IPS-20b (cell line): ENCODE results near the gene ZNF770.
A peak's percentile ranks its signal among the peaks of the same experiment; 100 is the strongest.

Experiments
- H3K27ac ChIP-seq: one replicate; pipeline ENCODE4 v1.5.1; 2013; ENCODE audit warnings: low read length
- H3K27me3 ChIP-seq: 2 replicates; pipeline ENCODE4 v1.6.1; 2013; ENCODE audit warnings: mild to moderate bottlenecking, low read length, inconsistent platforms; ENCODE audit not compliant: insufficient read depth
- H3K36me3 ChIP-seq: 2 replicates; pipeline ENCODE4 v1.6.1; 2013; ENCODE audit warnings: low read depth, mild to moderate bottlenecking, inconsistent platforms, low read length, moderate library complexity; ENCODE audit not compliant: insufficient read depth
- H3K4me1 ChIP-seq: 2 replicates; pipeline ENCODE4 v1.6.1; 2013; ENCODE audit warnings: mild to moderate bottlenecking, control low read depth, inconsistent platforms, low read length, moderate library complexity; ENCODE audit not compliant: insufficient read depth
- H3K4me3 ChIP-seq: 2 replicates; pipeline ENCODE4 v1.5.1; 2013; ENCODE audit warnings: mild to moderate bottlenecking, low read length, inconsistent platforms
- H3K9ac ChIP-seq: 2 replicates; pipeline ENCODE4 v1.6.1; 2013; ENCODE audit warnings: low read depth, mild to moderate bottlenecking, inconsistent platforms, low read length, moderate library complexity
- H3K9me3 ChIP-seq: 2 replicates; pipeline ENCODE4 v1.6.1; 2013; ENCODE audit warnings: mild to moderate bottlenecking, low read depth, low read length, inconsistent platforms; ENCODE audit not compliant: insufficient read depth

The ZNF770 gene

DNA sequence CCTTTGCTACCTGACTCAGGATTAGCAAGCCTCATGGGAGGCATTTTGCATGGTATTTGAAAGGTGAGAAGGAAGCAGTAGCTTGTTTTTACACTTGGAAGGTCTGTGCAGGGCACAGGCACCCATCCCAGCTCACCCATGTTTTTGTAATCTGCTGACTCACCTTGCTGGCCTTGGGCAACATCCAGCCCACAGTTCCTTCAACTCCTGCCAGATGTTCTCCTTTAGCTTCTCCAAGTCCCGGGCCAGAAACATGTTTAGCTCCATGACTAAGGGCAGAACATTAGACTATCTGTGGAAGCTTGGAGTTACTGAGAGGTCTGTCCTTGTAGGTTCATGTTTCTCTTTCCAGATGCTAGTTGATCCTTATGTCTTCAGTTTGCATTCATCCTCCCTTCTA is 12.4 kb upstream of the ZNF770 start:
- Histone ChIP-seq H3K27ac (no peak overlapping the region), H3K4me3 (no peak overlapping the region), H3K9me3 (no peaks in the 10 kb centered on the region), H3K36me3 (no peaks in the 10 kb centered on the region), H3K27me3 (no peaks in the 10 kb centered on the region), H3K4me1 (peaks cover 1% of the 10 kb centered on the region; the same call in 1 of the 2 replicates), H3K9ac (no peak overlapping the region)

DNA sequence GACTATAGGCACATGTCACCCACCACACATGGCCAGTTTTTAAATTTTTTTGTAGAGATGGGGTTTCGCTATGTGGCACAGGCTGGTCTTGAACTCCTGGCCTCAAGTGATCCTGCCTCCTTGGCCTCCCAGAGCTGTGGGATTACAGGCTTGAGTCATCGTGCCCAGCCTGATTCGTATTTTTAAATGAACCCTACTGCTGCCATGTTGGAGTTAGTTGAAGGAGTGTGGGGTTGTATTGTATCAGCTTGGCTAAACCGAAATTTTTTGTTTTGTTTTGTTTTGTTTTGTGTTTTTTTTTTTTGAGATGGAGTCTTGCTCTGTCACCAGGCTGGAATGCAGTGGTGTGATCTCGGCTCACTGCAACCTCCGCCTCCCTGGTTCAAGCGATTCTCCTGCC is 11.8 kb upstream of the ZNF770 start:
- H3K9me3 ChIP-seq = no peaks in the 10 kb centered on the region
- H3K9ac ChIP-seq = no peak overlapping the region
- H3K4me3 ChIP-seq = no peak overlapping the region
- H3K27ac ChIP-seq = no peak overlapping the region
- no peaks in the 10 kb centered on the region for H3K36me3 ChIP-seq
- peaks cover 8% of the 10 kb centered on the region for H3K4me1 ChIP-seq
- H3K27me3 ChIP-seq = no peaks in the 10 kb centered on the region

DNA sequence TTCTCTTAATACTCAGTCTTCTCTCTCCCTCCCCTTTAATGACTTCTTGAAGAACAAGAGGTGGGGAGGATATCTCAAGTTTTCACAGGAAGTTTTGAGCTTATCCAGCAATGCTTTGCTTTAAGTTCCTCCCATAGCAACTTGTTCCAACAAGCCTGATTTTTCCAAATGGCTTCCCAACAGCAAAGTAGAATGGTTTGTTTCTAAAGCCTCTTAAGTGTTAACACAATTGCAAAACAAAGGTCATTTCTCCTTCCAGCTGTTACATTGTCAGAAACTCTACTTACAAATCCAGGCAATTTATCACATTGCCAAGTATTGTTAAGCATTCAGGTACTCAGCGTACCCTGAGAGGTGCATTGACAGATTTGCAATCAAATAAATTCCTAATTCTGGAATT is 6.8 kb upstream of the ZNF770 start:
- Histone ChIP-seq H3K36me3 (no peaks in the 10 kb centered on the region), H3K9ac (no peak overlapping the region), H3K27ac (peak overlapping the region; percentile 70), H3K4me3 (0 out of 2 replicates have a peak overlapping the region, but pooled peaks have one; percentile 23), H3K4me1 (peaks cover 10% of the 10 kb centered on the region), H3K9me3 (no peaks in the 10 kb centered on the region), H3K27me3 (no peaks in the 10 kb centered on the region)

DNA sequence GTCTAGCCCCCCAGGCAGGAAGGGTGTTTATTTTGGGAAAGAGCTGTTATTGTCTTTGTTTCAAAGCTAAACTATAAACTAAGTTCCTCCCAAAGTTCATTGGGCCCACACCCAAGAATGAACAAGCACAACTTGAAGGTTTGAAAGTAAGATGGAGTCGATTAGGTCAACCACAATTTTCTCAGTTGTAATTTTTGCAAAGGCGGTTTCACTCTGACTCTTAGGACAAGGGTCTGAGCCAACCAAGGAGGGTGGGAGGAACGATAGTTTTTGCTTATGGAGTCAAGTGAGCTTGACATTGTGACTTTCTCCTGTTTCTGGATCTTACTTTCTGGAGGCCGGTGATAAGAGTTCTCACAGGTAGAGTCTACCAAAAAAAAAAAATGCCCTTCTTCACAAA is 5.8 kb upstream of the ZNF770 start:
- H3K9ac ChIP-seq = no peak overlapping the region

DNA sequence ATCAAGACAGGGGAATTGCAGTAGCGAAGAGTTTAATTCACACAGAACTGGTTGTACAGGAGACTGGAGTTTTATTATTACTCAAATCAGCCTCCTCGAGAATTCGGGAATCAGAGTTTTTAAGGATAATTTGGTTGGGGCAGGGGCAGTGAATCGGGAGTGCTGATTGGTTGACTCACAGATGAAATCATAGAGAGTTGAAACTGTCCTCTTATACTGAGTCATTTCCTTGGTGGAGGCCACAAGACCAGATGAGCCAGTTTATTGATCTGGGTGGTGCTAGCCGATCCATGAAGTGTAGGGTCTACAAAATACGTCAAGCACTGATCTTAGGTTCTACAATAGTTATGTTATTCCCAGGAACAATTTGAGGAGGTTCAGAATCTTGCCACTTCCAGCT is 5.3 kb upstream of the ZNF770 start:
- Histone ChIP-seq H3K36me3 (no peaks in the 10 kb centered on the region), H3K4me1 (peaks cover 13% of the 10 kb centered on the region), H3K27me3 (no peaks in the 10 kb centered on the region), H3K27ac (no peak overlapping the region), H3K9ac (no peak overlapping the region), H3K9me3 (no peaks in the 10 kb centered on the region), H3K4me3 (no peak overlapping the region)

More for the DNA sequence above, 5.8 kb upstream of the ZNF770 start:
- Histone ChIP-seq H3K27me3 (no peaks in the 10 kb centered on the region), H3K4me1 (peaks cover 11% of the 10 kb centered on the region), H3K4me3 (no peak overlapping the region), H3K9me3 (no peaks in the 10 kb centered on the region), H3K27ac (no peak overlapping the region), H3K36me3 (no peaks in the 10 kb centered on the region)

DNA sequence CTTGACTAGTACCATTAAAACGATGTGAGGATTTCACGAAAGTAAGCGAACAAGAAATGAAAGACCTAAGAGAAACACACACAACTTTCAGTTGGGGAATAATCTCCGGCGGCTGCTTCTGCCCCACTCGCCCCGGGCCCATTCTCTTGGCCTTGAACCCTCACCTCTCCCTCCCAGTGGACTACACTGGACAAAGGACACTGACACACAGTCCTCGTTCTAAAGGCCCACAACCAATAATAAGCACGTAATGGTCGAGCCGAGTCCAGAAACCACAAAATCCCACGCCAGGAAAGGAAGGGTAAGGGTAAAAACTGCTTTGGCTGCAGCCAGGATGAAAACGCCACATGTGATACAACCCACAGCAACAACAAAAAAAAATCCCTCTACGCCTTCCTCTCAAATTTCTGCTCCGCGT is 469 bp downstream of the ZNF770 start:
- H3K9me3 ChIP-seq = no peaks in the 10 kb centered on the region
- H3K27ac ChIP-seq = peak overlapping the region; percentile 71
- H3K4me1 ChIP-seq = peaks cover 18% of the 10 kb centered on the region
- peak overlapping the region; percentile 94 for H3K9ac ChIP-seq
- peak overlapping the region; percentile 93 for H3K4me3 ChIP-seq
- no peaks in the 10 kb centered on the region for H3K27me3 ChIP-seq
- H3K36me3 ChIP-seq = peaks cover 34% of the 10 kb centered on the region

DNA sequence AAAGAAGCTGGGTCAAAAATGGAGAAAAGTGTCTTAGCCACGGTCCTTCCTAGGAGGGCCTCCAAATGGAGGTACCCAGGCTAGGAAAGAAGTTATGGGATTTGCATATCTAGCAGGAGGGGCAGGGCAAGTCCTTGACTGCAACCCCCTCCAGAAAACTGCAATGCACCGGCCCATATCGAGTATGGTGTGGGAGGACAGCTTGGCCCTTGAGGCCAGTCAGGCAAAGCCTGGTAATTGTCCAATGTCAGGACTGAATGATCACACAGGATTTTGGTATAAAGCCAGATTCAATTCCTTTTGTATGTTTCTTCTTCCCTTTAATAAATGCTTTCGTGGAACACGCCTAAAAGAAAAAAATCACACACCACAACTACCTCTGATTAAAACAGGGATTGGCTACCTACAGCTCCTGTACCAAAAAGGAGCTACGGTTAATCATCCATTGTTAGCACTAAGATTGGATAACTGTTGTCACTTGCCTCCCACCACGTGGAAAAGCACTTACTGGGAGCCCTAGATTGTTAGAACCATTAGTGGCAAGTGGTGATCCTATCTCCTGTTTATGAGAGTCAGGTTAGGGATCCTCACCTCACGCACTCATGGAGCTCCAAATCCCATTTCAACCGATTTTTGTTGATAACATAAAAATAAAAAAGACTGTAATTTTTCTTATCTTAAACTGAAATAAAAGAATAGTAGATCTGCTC is 1.2 kb downstream of the ZNF770 start:
- no peak overlapping the region for H3K27ac ChIP-seq
- no peaks in the 10 kb centered on the region for H3K9me3 ChIP-seq
- H3K4me3 ChIP-seq = peak overlapping the region; percentile 93
- H3K27me3 ChIP-seq = no peaks in the 10 kb centered on the region
- H3K9ac ChIP-seq = peak overlapping the region; percentile 94
- peaks cover 41% of the 10 kb centered on the region for H3K36me3 ChIP-seq
- peaks cover 18% of the 10 kb centered on the region for H3K4me1 ChIP-seq

DNA sequence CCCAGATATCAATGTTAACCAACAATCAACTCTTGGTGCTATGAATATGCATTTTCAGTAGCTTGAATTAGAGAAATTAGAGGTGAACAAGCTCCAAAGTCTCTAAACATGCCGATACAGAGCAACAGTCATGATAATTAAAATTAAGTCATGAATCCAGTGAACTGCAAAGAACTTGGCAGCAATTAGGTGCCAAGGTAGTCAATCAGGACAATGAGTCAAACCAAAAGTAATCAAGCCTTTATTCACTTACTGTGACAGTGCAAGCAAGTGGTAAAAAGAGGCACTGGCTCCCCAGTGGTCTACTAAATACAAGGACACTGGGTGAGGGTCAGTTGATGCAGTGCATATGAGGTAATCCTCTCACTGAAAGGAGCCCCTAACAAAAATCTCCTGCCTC is 1.8 kb downstream of the ZNF770 start:
- no peaks in the 10 kb centered on the region for H3K27me3 ChIP-seq
- H3K27ac ChIP-seq = no peak overlapping the region
- peak overlapping the region; percentile 93 for H3K4me3 ChIP-seq
- no peaks in the 10 kb centered on the region for H3K9me3 ChIP-seq
- H3K36me3 ChIP-seq = peaks cover 47% of the 10 kb centered on the region
- peak overlapping the region; percentile 94; the same call in 1 of the 2 replicates for H3K9ac ChIP-seq
- peaks cover 18% of the 10 kb centered on the region for H3K4me1 ChIP-seq

DNA sequence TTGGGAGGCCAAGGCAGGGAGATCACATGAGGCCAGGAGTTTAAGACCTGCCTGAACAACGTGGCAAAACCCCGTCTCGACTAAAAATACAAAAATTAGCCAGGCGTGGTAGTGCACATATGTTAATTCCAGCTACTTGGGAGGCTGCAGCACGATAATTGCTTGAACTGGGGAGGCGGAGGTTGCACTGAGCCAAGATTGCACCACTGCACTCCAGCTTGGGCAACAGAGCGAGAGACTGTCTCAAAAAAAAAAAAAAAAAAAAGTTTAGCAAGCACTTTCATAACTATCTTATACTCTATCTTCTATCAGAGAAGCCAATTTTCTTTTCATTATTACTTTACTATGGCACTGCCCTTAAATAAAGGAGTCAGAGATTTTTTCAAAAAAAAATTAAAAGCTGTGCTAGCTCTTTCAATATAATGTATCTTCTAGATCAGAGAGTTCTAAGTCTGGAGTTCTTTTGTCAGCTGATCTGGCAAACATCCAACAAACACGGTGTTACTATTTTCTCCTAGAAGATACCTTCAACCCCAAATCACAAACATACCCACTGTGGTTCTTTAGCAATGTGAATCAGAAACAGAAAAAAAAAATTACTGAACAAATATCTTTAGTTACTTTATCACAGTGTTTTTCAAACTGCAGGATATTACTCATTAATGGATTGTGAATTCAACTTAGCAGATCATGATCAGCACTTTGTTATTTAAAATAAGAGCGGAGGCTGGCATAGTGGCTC is 3.0 kb downstream of the ZNF770 start:
- peaks cover 53% of the 10 kb centered on the region for H3K36me3 ChIP-seq
- no peak overlapping the region for H3K27ac ChIP-seq
- no peaks in the 10 kb centered on the region for H3K9me3 ChIP-seq
- peak overlapping the region; percentile 93; the same call in 1 of the 2 replicates for H3K4me3 ChIP-seq
- peak overlapping the region; percentile 4; the same call in 1 of the 2 replicates for H3K9ac ChIP-seq
- H3K27me3 ChIP-seq = no peaks in the 10 kb centered on the region
- H3K4me1 ChIP-seq = peaks cover 18% of the 10 kb centered on the region

DNA sequence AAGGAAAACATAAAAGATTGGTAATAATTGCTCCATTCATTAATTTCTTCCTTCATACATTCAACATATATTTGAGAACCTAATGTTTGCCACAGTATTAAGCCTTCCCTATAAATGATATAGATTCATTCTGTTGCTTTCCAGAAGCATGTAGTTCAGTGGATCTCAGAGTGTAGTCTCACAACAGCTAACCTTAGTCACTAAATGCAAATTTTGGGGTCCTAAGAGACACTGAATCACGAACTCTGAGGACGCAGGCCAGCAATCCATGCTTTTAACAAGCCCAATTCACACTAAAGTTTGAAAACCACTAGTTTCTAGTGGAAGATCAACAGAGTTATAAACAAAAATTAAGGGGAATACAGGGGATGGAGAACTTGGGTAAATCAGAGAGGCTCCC is 11.3 kb downstream of the ZNF770 start:
- no peaks in the 10 kb centered on the region for H3K27me3 ChIP-seq
- H3K9me3 ChIP-seq = no peaks in the 10 kb centered on the region
- peaks cover 5% of the 10 kb centered on the region; the same call in 1 of the 2 replicates for H3K4me1 ChIP-seq
- H3K4me3 ChIP-seq = no peak overlapping the region
- no peak overlapping the region for H3K27ac ChIP-seq
- peaks cover 30% of the 10 kb centered on the region for H3K36me3 ChIP-seq
- H3K9ac ChIP-seq = no peak overlapping the region

DNA sequence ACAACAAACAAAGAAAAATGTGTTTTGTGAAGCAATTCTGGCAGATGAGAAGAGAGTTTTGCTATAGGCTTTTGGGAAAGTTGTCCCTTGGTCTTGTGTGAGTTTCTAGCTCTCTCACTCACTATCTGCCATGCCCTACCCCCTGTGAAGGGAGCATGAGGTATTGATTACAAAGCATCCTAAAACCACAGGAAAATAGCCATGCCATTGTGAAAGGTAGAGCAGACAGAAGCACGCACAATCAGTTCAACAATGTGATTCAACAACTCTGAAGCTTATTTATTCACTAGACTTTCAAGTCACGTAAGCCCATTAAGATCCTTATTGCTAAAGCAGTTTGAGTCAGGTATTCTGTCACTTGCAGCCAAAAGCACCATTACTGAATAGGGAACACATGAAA is 12.0 kb downstream of the ZNF770 start:
- no peak overlapping the region for H3K9ac ChIP-seq
- peaks cover 23% of the 10 kb centered on the region; the same call in 1 of the 2 replicates for H3K36me3 ChIP-seq
- no peak overlapping the region for H3K4me3 ChIP-seq
- no peak overlapping the region for H3K27ac ChIP-seq
- H3K4me1 ChIP-seq = peaks cover 5% of the 10 kb centered on the region; the same call in 1 of the 2 replicates
- H3K27me3 ChIP-seq = no peaks in the 10 kb centered on the region
- H3K9me3 ChIP-seq = no peaks in the 10 kb centered on the region

DNA sequence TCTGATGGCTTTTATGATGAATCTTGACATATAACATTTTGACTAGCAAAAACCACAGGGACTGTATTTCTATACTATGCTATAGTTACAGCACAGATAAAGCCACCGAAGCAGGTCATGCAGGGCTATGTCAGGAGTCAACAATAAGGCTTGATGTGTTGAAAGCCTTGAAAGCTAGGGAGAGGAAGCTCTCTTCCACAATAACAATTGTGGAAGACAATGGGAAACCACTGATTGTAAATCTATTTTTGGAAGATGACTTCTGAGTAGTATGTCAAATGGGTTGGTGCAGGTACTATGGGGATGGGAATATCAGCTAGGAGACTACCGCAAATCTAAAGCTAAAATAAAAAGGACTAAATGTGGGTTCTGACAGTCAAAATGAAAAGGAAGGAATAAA is 14.6 kb downstream of the ZNF770 start:
- Histone ChIP-seq H3K4me1 (peaks cover 5% of the 10 kb centered on the region; the same call in 1 of the 2 replicates), H3K27me3 (no peaks in the 10 kb centered on the region), H3K36me3 (peaks cover 11% of the 10 kb centered on the region; the same call in 1 of the 2 replicates), H3K9me3 (no peaks in the 10 kb centered on the region), H3K9ac (no peak overlapping the region), H3K4me3 (no peak overlapping the region), H3K27ac (no peak overlapping the region)
